CD8-positive, alpha-beta memory T cell (primary cell): ENCODE results near the gene MUL1. TPM values are rescaled to one million over a fixed set of nuclear protein-coding genes. Genes with fewer than 3 reads are reported as not detected.

Source experiments
- CTCF ChIA-PET: fragments of 350-600 bp; sonication (Branson Sonifier 250); formaldehyde crosslinking; loops from one replicate; lab custom pipeline; 2021; ENCODE audit warnings: antibody characterized with exemption; lab: Charles Lee
- POLR2A ChIA-PET: fragments of 350-600 bp; sonication (Branson Sonifier 250); formaldehyde crosslinking; loops from one replicate; lab custom pipeline; 2021; ENCODE audit warnings: antibody characterized with exemption; lab: Charles Lee
- DNase-seq, 5 donors: peaks; one replicate each; pipeline versions ENCODE4 v3.0.0 to v3.0.0-alpha.2; 2020 to 2022; ENCODE audit warnings: mixed read lengths in 1 of 5
- H3K27ac ChIP-seq: one replicate; pipeline ENCODE4 v1.7.0; 2013; ENCODE audit warnings: low read depth, mild to moderate bottlenecking, low read length, moderate library complexity
- H3K27me3 ChIP-seq: 2 replicates; pipeline ENCODE4 v1.7.0; 2013; ENCODE audit warnings: low read length, mild to moderate bottlenecking; ENCODE audit not compliant: insufficient read depth, poor library complexity, severe bottlenecking
- H3K36me3 ChIP-seq: 2 replicates; pipeline ENCODE4 v1.7.0; 2013; ENCODE audit warnings: mild to moderate bottlenecking, low read length, moderate library complexity; ENCODE audit not compliant: insufficient read depth
- H3K4me1 ChIP-seq: 2 replicates; pipeline ENCODE4 v1.7.0; 2013; ENCODE audit warnings: mild to moderate bottlenecking, low read length, moderate library complexity; ENCODE audit not compliant: insufficient read depth
- H3K4me3 ChIP-seq: 2 replicates; pipeline ENCODE4 v1.7.0; 2013; ENCODE audit warnings: mild to moderate bottlenecking, low read length
- H3K9me3 ChIP-seq: 2 replicates; pipeline ENCODE4 v1.7.0; 2013; ENCODE audit warnings: mild to moderate bottlenecking, low read length
- H3K27ac Mint-ChIP-seq, 8 donors: one replicate each; pipeline ENCODE4 v1.8.0; 2020 to 2021; ENCODE audit warnings: mixed read lengths in 8 of 8, mild to moderate bottlenecking in 6 of 8, inconsistent platforms in 3 of 8, moderate library complexity in 3 of 8
- H3K27me3 Mint-ChIP-seq, 2 donors: one replicate each; pipeline ENCODE4 v1.8.0; 2020 to 2021; ENCODE audit warnings: mixed read lengths in 2 of 2, mild to moderate bottlenecking in 1 of 2, moderate library complexity in 1 of 2
- H3K36me3 Mint-ChIP-seq, 3 donors: one replicate each; pipeline ENCODE4 v1.8.0; 2020 to 2021; ENCODE audit warnings: mixed read lengths in 3 of 3, inconsistent platforms in 1 of 3, mild to moderate bottlenecking in 1 of 3
- H3K4me1 Mint-ChIP-seq, 3 donors: one replicate each; pipeline ENCODE4 v1.8.0; 2020 to 2021; ENCODE audit warnings: mixed read lengths in 3 of 3, inconsistent platforms in 1 of 3, mild to moderate bottlenecking in 1 of 3
- H3K4me3 Mint-ChIP-seq, 7 donors: one replicate each; pipeline ENCODE4 v1.8.0; 2020 to 2021; ENCODE audit warnings: mixed read lengths in 7 of 7, mild to moderate bottlenecking in 6 of 7, moderate library complexity in 4 of 7, inconsistent platforms in 2 of 7
- H3K9me3 Mint-ChIP-seq, 5 donors: one replicate each; pipeline ENCODE4 v1.8.0; 2020 to 2022; ENCODE audit warnings: mixed read lengths in 5 of 5, mild to moderate bottlenecking in 3 of 5, moderate library complexity in 2 of 5, inconsistent platforms in 1 of 5
- polyA plus RNA-seq: library from polyadenylated mRNA; unstranded; fragments of 300-500 nt; fragmentation: Illumina TruSeq; gene quantifications from one replicate; pipeline ENCODE4 v1.2.3, GENCODE V29; 2021
- total RNA-seq, 2 experiments: library from RNA; stranded (reverse); gene quantifications; one replicate each; pipeline ENCODE4 v1.2.3, GENCODE V29; 2021

The MUL1 gene
- total and polyA plus RNA-seq, 3 experiments from 2014 or later, result 21.3 to 42.2 (median 23.3) TPM

GRCh38 chr1:20494609-20495311 lies 13.2 kb downstream of the MUL1 start:
- peaks cover 0 to 2% of the 10 kb centered on the region in 2 donors for H3K27me3 Mint-ChIP-seq
- Histone ChIP-seq H3K27ac (no peak overlapping the region), H3K27me3 (no peaks in the 10 kb centered on the region), H3K36me3 (peaks cover 8% of the 10 kb centered on the region), H3K4me3 (no peak overlapping the region), H3K4me1 (peaks cover 6% of the 10 kb centered on the region), H3K9me3 (no peaks in the 10 kb centered on the region)
- no peak overlapping the region for H3K4me3 Mint-ChIP-seq
- CTCF ChIA-PET, result interaction anchor here (0.5 to 5.1 kb wide), 11 partner anchors 8 to 612 kb away, joined by 3 to 41 read pairs (median 4); partner anchors contain the start of genes MUL1 and OTUD3
- H3K36me3 Mint-ChIP-seq, result peaks cover 0 to 24% (median 4%) of the 10 kb centered on the region in 3 donors
- no peaks in the 10 kb centered on the region for H3K9me3 Mint-ChIP-seq
- no peak overlapping the region for H3K27ac Mint-ChIP-seq
- DNase-seq, result no peak
- peaks cover 0 to 2% (median 0%) of the 10 kb centered on the region in 3 donors for H3K4me1 Mint-ChIP-seq
- POLR2A ChIA-PET, result no interaction called here

DNA sequence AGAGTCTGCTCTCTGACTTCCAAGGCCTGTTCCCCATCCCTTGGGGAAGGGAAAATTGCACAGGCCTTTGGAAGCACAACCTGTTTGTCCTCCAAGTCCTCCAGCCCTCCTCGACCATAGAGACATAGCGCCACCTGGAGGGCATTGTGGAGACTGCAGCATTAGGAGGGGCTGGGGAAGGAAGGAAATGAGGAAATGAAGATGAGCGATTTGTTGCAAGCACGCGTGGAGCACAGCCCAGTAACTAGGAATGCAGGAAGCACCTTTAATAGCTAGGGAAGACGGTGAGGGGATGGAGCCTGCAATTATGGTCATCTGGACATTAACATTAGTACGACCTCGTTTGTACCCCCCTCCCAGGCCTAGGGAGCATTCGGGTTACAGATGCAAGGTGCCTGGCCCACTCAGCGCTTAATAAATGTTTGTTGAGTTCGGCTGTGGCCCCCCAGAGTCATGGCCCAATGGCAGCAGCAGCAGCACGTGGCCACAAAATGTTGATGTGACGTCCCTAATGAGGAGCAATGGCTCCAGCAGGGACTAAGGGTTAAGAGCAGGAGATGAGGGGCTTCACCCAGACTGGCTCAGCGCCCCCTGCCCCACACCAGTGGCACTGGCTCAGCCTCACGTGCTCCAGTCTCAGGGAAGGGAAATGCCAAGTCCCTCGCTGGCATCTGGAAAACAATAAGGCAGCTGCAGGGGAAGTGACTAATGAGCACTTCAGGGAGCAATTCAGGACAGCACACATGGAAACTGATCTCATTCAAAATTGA lies 13.9 kb downstream of the MUL1 start:
- Mint-ChIP-seq H3K9me3 (no peaks in the 10 kb centered on the region), H3K4me3 (no peak overlapping the region), H3K4me1 (peaks cover 0 to 2% (median 0%) of the 10 kb centered on the region in 3 donors), H3K27me3 (peaks cover 0 to 2% of the 10 kb centered on the region in 2 donors), H3K36me3 (peaks cover 0 to 17% (median 4%) of the 10 kb centered on the region in 3 donors), H3K27ac (no peak overlapping the region)
- Histone ChIP-seq H3K4me3 (no peak overlapping the region), H3K27me3 (no peaks in the 10 kb centered on the region), H3K4me1 (peaks cover 6% of the 10 kb centered on the region), H3K36me3 (peaks cover under 1% of the 10 kb centered on the region), H3K27ac (no peak overlapping the region), H3K9me3 (no peaks in the 10 kb centered on the region)
- CTCF ChIA-PET, result interaction anchor here (0.5 to 5.1 kb wide), 19 partner anchors 9 to 863 kb away, joined by 3 to 41 read pairs (median 4); partner anchors contain the start of genes MUL1 and OTUD3
- POLR2A ChIA-PET, result no interaction called here
- peak; percentile 66 to 86 (median 74) for DNase-seq

DNA sequence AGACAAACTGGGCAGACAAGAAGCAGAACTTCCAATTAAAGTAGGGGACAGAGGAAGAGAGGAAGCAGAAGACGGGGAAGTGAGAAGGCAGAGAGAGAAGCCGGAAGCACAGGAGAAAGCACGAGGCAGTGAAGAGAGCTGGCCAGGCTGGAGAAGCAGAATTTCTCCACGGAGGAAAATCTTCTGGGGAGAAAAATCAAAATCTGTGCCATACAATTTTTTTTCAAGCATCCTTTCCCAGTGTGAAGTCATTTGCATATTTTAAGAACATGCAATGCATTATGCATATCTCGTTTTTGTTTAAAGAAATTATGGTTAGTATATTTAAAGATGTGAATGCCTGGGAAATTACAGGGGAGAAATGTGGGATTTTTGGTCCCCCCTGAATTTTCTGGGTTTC lies 14.6 kb downstream of the MUL1 start:
- Mint-ChIP-seq H3K4me1 (peaks cover 0 to 2% (median 0%) of the 10 kb centered on the region in 3 donors), H3K4me3 (no peak overlapping the region), H3K36me3 (peaks cover 0 to 10% (median 2%) of the 10 kb centered on the region in 3 donors), H3K9me3 (no peaks in the 10 kb centered on the region), H3K27me3 (peaks cover 0 to 2% of the 10 kb centered on the region in 2 donors), H3K27ac (no peak overlapping the region)
- no peaks in the 10 kb centered on the region for H3K27me3 ChIP-seq
- no peaks in the 10 kb centered on the region for H3K9me3 ChIP-seq
- H3K27ac ChIP-seq, result no peak overlapping the region
- no peaks in the 10 kb centered on the region for H3K36me3 ChIP-seq
- H3K4me3 ChIP-seq, result no peak overlapping the region
- H3K4me1 ChIP-seq, result peaks cover 6% of the 10 kb centered on the region
- ChIA-PET CTCF (interaction anchor here (0.5 to 5.1 kb wide), 14 partner anchors 10 to 863 kb away, joined by 3 to 41 read pairs (median 4); partner anchors contain the start of gene OTUD3), POLR2A (no interaction called here)
- no peak for DNase-seq

- no peaks in the 10 kb centered on the region for H3K36me3 ChIP-seq
- H3K27me3 ChIP-seq, result no peaks in the 10 kb centered on the region
- H3K27ac ChIP-seq, result no peak overlapping the region
- no peak for DNase-seq
- Mint-ChIP-seq H3K4me3 (no peak overlapping the region), H3K36me3 (peaks cover 0 to 6% (median 2%) of the 10 kb centered on the region in 3 donors), H3K4me1 (peaks cover 0 to 2% (median 0%) of the 10 kb centered on the region in 3 donors), H3K27ac (peak overlapping the region in 2 of 8 donors; percentile 46 to 83), H3K9me3 (no peaks in the 10 kb centered on the region), H3K27me3 (peaks cover 0 to 2% of the 10 kb centered on the region in 2 donors)
- CTCF ChIA-PET, result interaction anchor here (1.0 to 5.1 kb wide), 5 partner anchors 9 to 280 kb away, joined by 3 to 41 read pairs (median 5); no protein-coding TSS in a partner anchor
- H3K4me1 ChIP-seq, result peaks cover 6% of the 10 kb centered on the region
- no peaks in the 10 kb centered on the region for H3K9me3 ChIP-seq
- POLR2A ChIA-PET, result no interaction called here
- no peak overlapping the region for H3K4me3 ChIP-seq
Observed at GRCh38 chr1:20492751-20493150, 15.2 kb downstream of the MUL1 start.

- H3K36me3 Mint-ChIP-seq, result peaks cover 0 to 2% (median 0%) of the 10 kb centered on the region in 3 donors
- Histone ChIP-seq H3K36me3 (no peaks in the 10 kb centered on the region), H3K27ac (no peak overlapping the region), H3K4me3 (no peak overlapping the region), H3K9me3 (no peaks in the 10 kb centered on the region), H3K27me3 (peaks cover 6% of the 10 kb centered on the region), H3K4me1 (peaks cover 6% of the 10 kb centered on the region)
- CTCF ChIA-PET, result interaction anchor here (1.2 to 5.1 kb wide), 4 partner anchors 11 to 279 kb away, joined by 3 to 41 read pairs (median 5); no protein-coding TSS in a partner anchor
- H3K27ac Mint-ChIP-seq, result no peak overlapping the region
- peak overlapping the region in 1 of 7 donors; percentile 19 for H3K4me3 Mint-ChIP-seq
- POLR2A ChIA-PET, result no interaction called here
- H3K9me3 Mint-ChIP-seq, result no peaks in the 10 kb centered on the region
- H3K27me3 Mint-ChIP-seq, result peaks cover 3 to 4% of the 10 kb centered on the region in 2 donors
- H3K4me1 Mint-ChIP-seq, result peaks cover 0 to 7% (median 6%) of the 10 kb centered on the region in 3 donors
- DNase-seq, result no peak
Observed at GRCh38 chr1:20491866-20492265, 16.1 kb downstream of the MUL1 start.

DNA sequence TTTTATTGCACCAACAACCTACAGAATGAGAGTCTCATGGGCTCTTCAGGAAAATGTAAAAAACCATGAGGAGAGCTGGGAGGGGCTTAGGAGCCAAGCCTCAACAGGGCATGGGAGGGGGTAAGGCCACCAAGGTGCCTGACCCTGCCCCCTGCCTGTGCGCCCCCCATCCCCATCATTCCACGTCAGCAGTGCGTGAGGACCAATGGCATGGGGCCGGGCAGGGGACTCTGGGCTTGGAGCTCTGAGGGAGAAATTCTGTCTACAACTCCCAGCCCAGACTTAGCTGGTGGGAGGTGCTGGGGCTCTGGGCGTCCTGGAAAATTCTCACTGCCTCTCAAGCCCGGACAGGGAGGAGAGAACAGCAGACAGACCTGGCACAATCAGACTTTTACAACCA lies 16.8 kb downstream of the MUL1 start:
- Histone ChIP-seq H3K9me3 (no peaks in the 10 kb centered on the region), H3K27ac (no peak overlapping the region), H3K36me3 (no peaks in the 10 kb centered on the region), H3K4me1 (peaks cover 6% of the 10 kb centered on the region), H3K27me3 (peaks cover 6% of the 10 kb centered on the region), H3K4me3 (no peak overlapping the region)
- no peak for DNase-seq
- Mint-ChIP-seq H3K27me3 (peaks cover 3 to 4% of the 10 kb centered on the region in 2 donors), H3K36me3 (peaks cover 0 to under 1% (median 0%) of the 10 kb centered on the region in 3 donors), H3K27ac (no peak overlapping the region), H3K4me1 (peaks cover 0 to 7% (median 6%) of the 10 kb centered on the region in 3 donors), H3K4me3 (no peak overlapping the region), H3K9me3 (no peaks in the 10 kb centered on the region)
- POLR2A ChIA-PET, result no interaction called here
- CTCF ChIA-PET, result interaction anchor here (0.7 to 5.1 kb wide), 8 partner anchors 11 to 281 kb away, joined by 3 to 41 read pairs (median 3); no protein-coding TSS in a partner anchor

DNA sequence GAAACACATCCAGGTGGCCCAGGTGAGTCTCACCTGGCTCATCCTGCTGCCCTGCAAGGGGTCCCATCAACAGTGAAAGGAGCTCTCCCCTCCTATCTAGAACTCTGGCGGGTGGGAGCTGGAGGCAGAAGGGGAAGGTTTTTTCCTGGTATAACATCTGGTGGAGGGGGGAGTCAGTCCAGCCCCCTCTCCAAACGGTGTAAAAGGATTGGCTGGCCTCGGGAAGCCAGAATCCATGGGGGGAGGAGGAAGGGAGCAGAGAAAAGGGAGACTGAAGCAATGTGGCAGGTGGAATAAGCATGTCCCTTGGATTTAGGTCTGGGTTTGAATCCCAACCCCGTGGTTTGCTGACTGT lies 20.7 kb downstream of the MUL1 start:
- H3K4me1 ChIP-seq, result peaks cover 16% of the 10 kb centered on the region
- no peaks in the 10 kb centered on the region for H3K36me3 ChIP-seq
- Mint-ChIP-seq H3K27ac (peak overlapping the region in 7 of 8 donors; percentile 37 to 95 (median 72)), H3K4me3 (peak overlapping the region; percentile 60 to 85 (median 81)), H3K36me3 (peaks cover 0 to 2% (median 2%) of the 10 kb centered on the region in 3 donors), H3K27me3 (peaks cover 13 to 27% of the 10 kb centered on the region in 2 donors), H3K9me3 (no peaks in the 10 kb centered on the region), H3K4me1 (peaks cover 10 to 23% (median 14%) of the 10 kb centered on the region in 3 donors)
- ChIA-PET POLR2A (interaction anchor here (1.7 kb wide), 1 partner anchor 21 kb away, joined by 12 read pairs; the partner anchor contains the start of gene MUL1), CTCF (interaction anchor here (0.8 kb wide), 1 partner anchor 112 kb away, joined by 3 read pairs; no protein-coding TSS in a partner anchor)
- peaks cover 22% of the 10 kb centered on the region for H3K27me3 ChIP-seq
- DNase-seq, result no peak
- no peak overlapping the region for H3K4me3 ChIP-seq
- H3K9me3 ChIP-seq, result no peaks in the 10 kb centered on the region
- H3K27ac ChIP-seq, result no peak overlapping the region
